SK-N-SH (cell line): Measurements from ENCODE around the gene ENPP7. TPM values are rescaled to one million over a fixed set of nuclear protein-coding genes. Genes with fewer than 3 reads are reported as not detected.

Experiments used
- CTCF ChIA-PET: fragments of 300-600, 350-600 bp; formaldehyde crosslinking; extraction: SDS; loops from one replicate; lab custom pipeline; 2021; lab: Yijun Ruan, JAX
- POLR2A ChIA-PET: fragments of 350-600 bp; sonication (Branson Sonifier 250); formaldehyde crosslinking; extraction: SDS; loops from one replicate; lab custom pipeline; 2020; ENCODE audit warnings: antibody characterized with exemption, inconsistent platforms; lab: Yijun Ruan, JAX
- DNase-seq: peaks from one replicate; pipeline ENCODE4 v3.0.0; 2012
- H2AFZ ChIP-seq: fragments of 200-600 bp; sonication (generic); 2 replicates; pipeline ENCODE4 v1.8.1; 2016; ENCODE audit warnings: antibody characterized with exemption, mild to moderate bottlenecking, low read depth
- H3F3A ChIP-seq: fragments of 200-600 bp; sonication (generic); replicated peaks from 2 replicates; pipeline ENCODE3; 2016; ENCODE audit warnings: antibody characterized with exemption, mild to moderate bottlenecking; ENCODE audit not compliant: insufficient read depth
- H3K27ac ChIP-seq, 2 experiments: fragments of 200-500 bp in 1 of 2; fragments of 200-600 bp in 1 of 2; sonication (Bioruptor generic) in 1 of 2; sonication (generic), shearing (Covaris generic) in 1 of 2; 2 replicates each; pipeline versions ENCODE4 v1.5.1 to v1.6.1; 2014 to 2016; ENCODE audit warnings: low read depth in 2 of 2, inconsistent platforms in 1 of 2, low read length in 1 of 2, mild to moderate bottlenecking in 1 of 2, mixed read lengths in 1 of 2
- H3K27me3 ChIP-seq: fragments of 200-600 bp; sonication (generic), shearing (Covaris generic); 2 replicates; pipeline ENCODE4 v1.6.1; 2016; ENCODE audit warnings: mixed run types; ENCODE audit not compliant: insufficient read depth
- H3K36me3 ChIP-seq, 2 experiments: fragments of 200-500 bp in 1 of 2; fragments of 200-600 bp in 1 of 2; sonication (Bioruptor generic) in 1 of 2; sonication (generic) in 1 of 2; replicated peaks in 1 of 2; 2 replicates each; pipeline versions ENCODE3 to v1.5.1; 2014 to 2016; ENCODE audit warnings: low read length in 1 of 2, mild to moderate bottlenecking in 1 of 2; ENCODE audit not compliant: insufficient read depth in 2 of 2, control insufficient read depth in 1 of 2
- H3K4me1 ChIP-seq, 2 experiments: fragments of 200-500 bp in 1 of 2; fragments of 200-600 bp in 1 of 2; sonication (Bioruptor generic) in 1 of 2; sonication (generic), shearing (Covaris generic) in 1 of 2; 2 replicates each; pipeline versions ENCODE4 v1.5.1 to v1.6.1; 2014 to 2016; ENCODE audit warnings: low read depth in 1 of 2, low read length in 1 of 2, mixed run types in 1 of 2; ENCODE audit not compliant: insufficient read depth in 2 of 2, control insufficient read depth in 1 of 2
- H3K4me2 ChIP-seq: fragments of 200-600 bp; sonication (generic), shearing (Covaris generic); 2 replicates; pipeline ENCODE4 v1.6.1; 2017; ENCODE audit warnings: mixed run types
- H3K4me3 ChIP-seq, 2 experiments: fragments of 200-500 bp in 1 of 2; fragments of 200-600 bp in 1 of 2; sonication (Bioruptor generic) in 1 of 2; sonication (generic), shearing (Covaris generic) in 1 of 2; 2 replicates each; pipeline versions ENCODE4 v1.5.1 to v1.8.1; 2014 to 2016; ENCODE audit warnings: low read depth in 2 of 2, inconsistent platforms in 1 of 2, low read length in 1 of 2, mild to moderate bottlenecking in 1 of 2, mixed read lengths in 1 of 2, moderate library complexity in 1 of 2
- H3K79me2 ChIP-seq: fragments of 200-600 bp; sonication (generic); 2 replicates; pipeline ENCODE4 v1.8.1; 2017; ENCODE audit warnings: mild to moderate bottlenecking; ENCODE audit not compliant: insufficient read depth
- H3K9ac ChIP-seq: fragments of 200-600 bp; sonication (generic); 2 replicates; pipeline ENCODE4 v1.6.1; 2017; ENCODE audit warnings: mixed run types
- H3K9me2 ChIP-seq: fragments of 200-600 bp; sonication (generic); 2 replicates; pipeline ENCODE4 v1.6.1; 2017; ENCODE audit warnings: mixed run types
- H3K9me3 ChIP-seq: fragments of 200-600 bp; sonication (generic); 2 replicates; pipeline ENCODE4 v1.6.1; 2017; ENCODE audit warnings: mixed run types, mild to moderate bottlenecking, moderate library complexity
- H4K20me1 ChIP-seq: fragments of 200-600 bp; sonication (generic); 2 replicates; pipeline ENCODE4 v1.6.1; 2017; ENCODE audit warnings: mild to moderate bottlenecking, mixed run types; ENCODE audit not compliant: insufficient read depth
- CHD2 ChIP-seq: fragments of 150-350 bp; IDR thresholded peaks from 2 replicates; pipeline ENCODE4 v1.6.1; 2018; ENCODE audit warnings: low read length; ENCODE audit not compliant: partially characterized antibody
- EZH2phosphoT487 ChIP-seq: fragments of 200-600 bp; sonication (generic); IDR thresholded peaks from 2 replicates; pipeline ENCODE4 v1.6.1; 2017; ENCODE audit warnings: low read depth, mixed run types, mild to moderate bottlenecking, antibody characterized with exemption, moderate library complexity, borderline replicate concordance
- FOXJ3 ChIP-seq: sonication (generic); formaldehyde crosslinking; IDR thresholded peaks from 2 replicates; pipeline ENCODE4 v1.5.1; 2020; ENCODE audit warnings: mild to moderate bottlenecking, missing genetic modification reagents
- FOXM1 ChIP-seq: IDR thresholded peaks from 2 replicates; pipeline ENCODE4 v1.4.0; 2012; ENCODE audit warnings: low read depth, mild to moderate bottlenecking
- GABPA ChIP-seq: IDR thresholded peaks from 2 replicates; pipeline ENCODE4 v1.4.0; 2012; ENCODE audit warnings: low read depth, mild to moderate bottlenecking
- GATA2 ChIP-seq: sonication (generic); formaldehyde crosslinking; IDR thresholded peaks from 2 replicates; pipeline ENCODE4 v1.5.0; 2020; ENCODE audit warnings: mild to moderate bottlenecking, missing genetic modification reagents
- JUND ChIP-seq: IDR thresholded peaks from 2 replicates; pipeline ENCODE4 v1.4.0; 2012
- NRF1 ChIP-seq: IDR thresholded peaks from 2 replicates; pipeline ENCODE4 v1.6.1; 2012; ENCODE audit warnings: low read depth, mild to moderate bottlenecking, low read length
- RFX5 ChIP-seq: IDR thresholded peaks from 2 replicates; pipeline ENCODE4 v1.6.1; 2012; ENCODE audit warnings: mild to moderate bottlenecking, improper control_type of control experiment, low read length
- RXRA ChIP-seq: IDR thresholded peaks from 2 replicates; pipeline ENCODE4 v1.4.0; 2012; ENCODE audit warnings: low read depth, mild to moderate bottlenecking, borderline replicate concordance
- TAF1 ChIP-seq: IDR thresholded peaks from 2 replicates; pipeline ENCODE4 v1.6.1; 2012; ENCODE audit warnings: low read depth, mild to moderate bottlenecking, low read length, moderate library complexity, borderline replicate concordance
- USF1 ChIP-seq: IDR thresholded peaks from 2 replicates; pipeline ENCODE4 v1.4.0; 2012; ENCODE audit warnings: low read depth, borderline replicate concordance
- WGBS: methylation state at CpG from one replicate; pipeline ENCODE4 v1.1.6; 2017; ENCODE audit warnings: low lambda C conversion rate; 5-methylcytosine and 5-hydroxymethylcytosine counted together
- polyA plus RNA-seq, 3 experiments: library from polyadenylated mRNA; depleted of rRNA; stranded (reverse); fragments of >200 nt; gene quantifications; 2 replicates each; pipeline ENCODE4 v1.2.3, GENCODE V29; 2012
- TF ChIP-seq, protein P1 (sequence below): IDR thresholded peaks from 2 replicates; pipeline ENCODE4 v1.6.1; 2012; ENCODE audit warnings: mild to moderate bottlenecking, low read depth, low read length, moderate library complexity
- TF ChIP-seq, protein P2 (sequence below): IDR thresholded peaks from 2 replicates; pipeline ENCODE4; 2012

The ENPP7 gene
- polyA plus RNA-seq, 1 of the 3 experiments (the other 2 are of a cell fraction), result not detected

- no peaks in the 10 kb centered on the region for H3K9me2 ChIP-seq
- peak overlapping the region; percentile 70 for H3K4me2 ChIP-seq
- TF ChIP-seq GATA2 (CRISPR knock-in tag), result no peak
- no peak for TF ChIP-seq GABPA
- TF ChIP-seq FOXJ3 (CRISPR knock-in tag), result no peak
- no peak for TF ChIP-seq NRF1
- TF ChIP-seq, protein P1, sequence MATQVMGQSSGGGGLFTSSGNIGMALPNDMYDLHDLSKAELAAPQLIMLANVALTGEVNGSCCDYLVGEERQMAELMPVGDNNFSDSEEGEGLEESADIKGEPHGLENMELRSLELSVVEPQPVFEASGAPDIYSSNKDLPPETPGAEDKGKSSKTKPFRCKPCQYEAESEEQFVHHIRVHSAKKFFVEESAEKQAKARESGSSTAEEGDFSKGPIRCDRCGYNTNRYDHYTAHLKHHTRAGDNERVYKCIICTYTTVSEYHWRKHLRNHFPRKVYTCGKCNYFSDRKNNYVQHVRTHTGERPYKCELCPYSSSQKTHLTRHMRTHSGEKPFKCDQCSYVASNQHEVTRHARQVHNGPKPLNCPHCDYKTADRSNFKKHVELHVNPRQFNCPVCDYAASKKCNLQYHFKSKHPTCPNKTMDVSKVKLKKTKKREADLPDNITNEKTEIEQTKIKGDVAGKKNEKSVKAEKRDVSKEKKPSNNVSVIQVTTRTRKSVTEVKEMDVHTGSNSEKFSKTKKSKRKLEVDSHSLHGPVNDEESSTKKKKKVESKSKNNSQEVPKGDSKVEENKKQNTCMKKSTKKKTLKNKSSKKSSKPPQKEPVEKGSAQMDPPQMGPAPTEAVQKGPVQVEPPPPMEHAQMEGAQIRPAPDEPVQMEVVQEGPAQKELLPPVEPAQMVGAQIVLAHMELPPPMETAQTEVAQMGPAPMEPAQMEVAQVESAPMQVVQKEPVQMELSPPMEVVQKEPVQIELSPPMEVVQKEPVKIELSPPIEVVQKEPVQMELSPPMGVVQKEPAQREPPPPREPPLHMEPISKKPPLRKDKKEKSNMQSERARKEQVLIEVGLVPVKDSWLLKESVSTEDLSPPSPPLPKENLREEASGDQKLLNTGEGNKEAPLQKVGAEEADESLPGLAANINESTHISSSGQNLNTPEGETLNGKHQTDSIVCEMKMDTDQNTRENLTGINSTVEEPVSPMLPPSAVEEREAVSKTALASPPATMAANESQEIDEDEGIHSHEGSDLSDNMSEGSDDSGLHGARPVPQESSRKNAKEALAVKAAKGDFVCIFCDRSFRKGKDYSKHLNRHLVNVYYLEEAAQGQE, result no peak
- no peak for TF ChIP-seq EZH2phosphoT487
- no peak for TF ChIP-seq USF1
- no peak for TF ChIP-seq RXRA
- no peak for TF ChIP-seq FOXM1
- TF ChIP-seq JUND, result no peak
- no peak for TF ChIP-seq RFX5
- TF ChIP-seq, protein P2, sequence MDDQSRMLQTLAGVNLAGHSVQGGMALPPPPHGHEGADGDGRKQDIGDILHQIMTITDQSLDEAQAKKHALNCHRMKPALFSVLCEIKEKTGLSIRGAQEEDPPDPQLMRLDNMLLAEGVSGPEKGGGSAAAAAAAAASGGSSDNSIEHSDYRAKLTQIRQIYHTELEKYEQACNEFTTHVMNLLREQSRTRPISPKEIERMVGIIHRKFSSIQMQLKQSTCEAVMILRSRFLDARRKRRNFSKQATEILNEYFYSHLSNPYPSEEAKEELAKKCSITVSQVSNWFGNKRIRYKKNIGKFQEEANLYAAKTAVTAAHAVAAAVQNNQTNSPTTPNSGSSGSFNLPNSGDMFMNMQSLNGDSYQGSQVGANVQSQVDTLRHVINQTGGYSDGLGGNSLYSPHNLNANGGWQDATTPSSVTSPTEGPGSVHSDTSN, result no peak
- no peak for TF ChIP-seq CHD2
- TF ChIP-seq TAF1, result no peak
- no peak overlapping the region for H3K4me3 ChIP-seq
- no peak for DNase-seq
- 60% methylated on average over 13 of the region's 22 CpGs for WGBS
- peaks cover 19% of the 10 kb centered on the region for H3F3A ChIP-seq
- no peak overlapping the region for H2AFZ ChIP-seq
- H3K36me3 ChIP-seq, result no peaks in the 10 kb centered on the region
- H3K9ac ChIP-seq, result no peak overlapping the region
- no peaks in the 10 kb centered on the region for H3K79me2 ChIP-seq
- no peaks in the 10 kb centered on the region for H3K9me3 ChIP-seq
- ChIA-PET POLR2A (no interaction called here), CTCF (interaction anchor here (0.6 to 10.7 kb wide), 38 partner anchors 9 to 1113 kb away, joined by 3 to 216 read pairs (median 6); partner anchors contain the start of genes CBX2, CBX4 and CBX8)
- no peak overlapping the region for H3K27ac ChIP-seq
- no peaks in the 10 kb centered on the region for H4K20me1 ChIP-seq
- H3K4me1 ChIP-seq, result peaks cover 0 to 12% of the 10 kb centered on the region in 2 experiments; a peak in 1 of 4 replicates
- peaks cover 22% of the 10 kb centered on the region for H3K27me3 ChIP-seq
Observed at GRCh38 chr17:79746889-79747507, 16.3 kb downstream of the ENPP7 start.
